SK-N-MC (cell line): ENCODE measurements around the gene UNC93A.

Source experiments
- EZH2 ChIP-seq: fragments of 200-600 bp; sonication (generic); IDR thresholded peaks from one replicate; pipeline ENCODE4 v1.6.1; 2017; ENCODE audit warnings: antibody characterized with exemption
- FOXP2 ChIP-seq: optimal IDR thresholded peaks from 2 replicates; pipeline ENCODE3; 2011; ENCODE audit warnings: mild to moderate bottlenecking, moderate library complexity; ENCODE audit not compliant: insufficient read depth; ENCODE audit errors: extremely low read length, control extremely low read depth
- POLR2AphosphoS5 ChIP-seq: IDR thresholded peaks from 2 replicates; pipeline ENCODE4 v1.6.1; 2012; ENCODE audit warnings: mild to moderate bottlenecking, low read depth, low read length, borderline replicate concordance

GRCh38 chr6:167341038-167341583, 50.0 kb downstream of the UNC93A start:
- TF ChIP-seq FOXP2 (no peak), POLR2AphosphoS5 (no peak), EZH2 (no peak)
